Endothelial cell of umbilical vein (primary cell): Measurements from ENCODE around the gene RMC1.

Experiments used
- CTCF ChIP-seq, 2 donors: IDR thresholded peaks; 1 replicate in 1 of 2; 2 replicates in 1 of 2; pipeline ENCODE4 v1.5.1; 2011; ENCODE audit warnings: low read length in 2 of 2, mild to moderate bottlenecking in 2 of 2, moderate library complexity in 2 of 2, control low read depth in 1 of 2, inconsistent platforms in 1 of 2, low read depth in 1 of 2; ENCODE audit not compliant: insufficient read depth in 1 of 2; ENCODE audit errors: extremely low read depth in 1 of 2
- EZH2 ChIP-seq: IDR thresholded peaks from 2 replicates; pipeline ENCODE4 v1.6.1; 2012; ENCODE audit warnings: borderline replicate concordance, low read depth, mild to moderate bottlenecking, moderate library complexity, low read length, inconsistent platforms; ENCODE audit not compliant: severe bottlenecking
- GATA2 ChIP-seq: IDR thresholded peaks from 2 replicates; pipeline ENCODE4 v1.7.0; 2011; ENCODE audit warnings: low read depth, mild to moderate bottlenecking, moderate library complexity, mixed read lengths, low read length; ENCODE audit not compliant: insufficient read length, insufficient read depth
- POLR2A ChIP-seq: IDR thresholded peaks from 2 replicates; pipeline ENCODE4 v1.6.1; 2012; ENCODE audit warnings: low read depth, mild to moderate bottlenecking, control low read depth, low read length

DNA sequence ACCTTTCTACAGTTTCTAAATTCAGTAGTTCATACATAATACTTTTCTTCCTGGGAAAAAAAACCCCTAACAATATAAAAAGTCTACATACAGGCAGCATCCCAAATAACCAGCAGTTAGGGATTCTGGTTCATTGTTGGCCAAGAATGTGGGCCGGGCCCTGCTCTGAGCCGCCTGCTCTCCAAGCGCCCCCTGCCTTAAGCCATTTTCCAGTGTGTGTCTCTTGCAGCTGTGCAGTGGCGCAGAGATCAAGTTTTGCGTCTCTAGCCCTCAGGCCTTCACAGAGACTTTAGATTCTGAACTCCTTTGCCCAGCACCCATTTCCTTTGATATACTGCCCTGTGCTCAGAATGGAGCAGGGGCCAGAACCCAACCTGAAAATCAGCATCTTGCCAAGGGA, 32.9 kb downstream of the RMC1 start:
- no peak for TF ChIP-seq CTCF (IDR thresholded peaks at IDR 0.05; ENCODE audit: extremely low read depth in 1 of 2, insufficient read depth in 1 of 2, low read depth in 1 of 2, low read length in 2 of 2)
- TF ChIP-seq POLR2A = no peak
- TF ChIP-seq EZH2 = no peak
- TF ChIP-seq GATA2 = no peak
